Neural progenitor cell (in vitro differentiated cells): ENCODE data around the gene TSSK2.
"Not testable (repeated sequence)": the region's sequence is repeated elsewhere in the genome, so short reads cannot be mapped to it uniquely, and the experiment has no call there.

Source experiments
- CTCF ChIP-seq: fragments of 200-600 bp; sonication (generic); IDR thresholded peaks from 2 replicates; pipeline ENCODE4 v1.5.1; 2017; ENCODE audit warnings: antibody characterized with exemption, mild to moderate bottlenecking
- EZH2 ChIP-seq: fragments of 200-600 bp; sonication (generic); IDR thresholded peaks from 2 replicates; pipeline ENCODE4 v1.6.1; 2017; ENCODE audit warnings: antibody characterized with exemption, mild to moderate bottlenecking, moderate library complexity
- EZH2phosphoT487 ChIP-seq: fragments of 200-600 bp; sonication (generic); IDR thresholded peaks from 2 replicates; pipeline ENCODE4 v1.6.1; 2017; ENCODE audit warnings: antibody characterized with exemption

GRCh38 chr22:19084586-19084985 is 46.5 kb upstream of the TSSK2 start:
- TF ChIP-seq CTCF, EZH2phosphoT487, EZH2: not testable (repeated sequence)
